ENCODE measurements around the gene TIMP2.

- TF ChIP-seq POLR2A (IDR thresholded peaks at IDR 0.05; ENCODE audit: borderline replicate concordance, extremely low read depth, insufficient read depth, insufficient read length) (no peak), CTCF (IDR thresholded peaks at IDR 0.05 in 2 of 3, conservative IDR thresholded peaks at IDR 0.05 in 1 of 3; ENCODE audit: borderline replicate concordance in 1 of 3, insufficient read depth in 1 of 3, low read depth in 2 of 3, low read length in 2 of 3) (no peak), EZH2 (IDR thresholded peaks at IDR 0.05) (no peak), EGR1 (IDR thresholded peaks at IDR 0.05; ENCODE audit: low read depth) (no peak), ELF1 (IDR thresholded peaks at IDR 0.05; ENCODE audit: borderline replicate concordance, low read depth) (no peak), ZNF274 (IDR thresholded peaks at IDR 0.05; ENCODE audit: low read depth, low read length) (no peak), MAX (IDR thresholded peaks at IDR 0.05) (no peak), REST (IDR thresholded peaks at IDR 0.05; ENCODE audit: low read depth) (no peak), JUND (IDR thresholded peaks at IDR 0.05) (no peak), POLR2AphosphoS5 (IDR thresholded peaks at IDR 0.05; ENCODE audit: low read depth, low read length) (no peak)
These were observed 27.5 kb upstream of the TIMP2 start for GRCh38 chr17:78952706-78953105.

All from HCT116 (cell line).